Activated CD8-positive, alpha-beta T cell treated with anti-CD3 and anti-CD28 coated beads, Interleukin-2, amount 10 ng/mL, durations not matched to agents 7 days and 5 days (primary cell): ENCODE measurements around the gene HBZ. TPM values are rescaled to one million over a fixed set of nuclear protein-coding genes. Genes with fewer than 3 reads are reported as not detected.
"Not testable (repeated sequence)": the region's sequence is repeated elsewhere in the genome, so short reads cannot be mapped to it uniquely, and the experiment has no call there.

Source experiments
- ATAC-seq: fragments of 150-1000 bp; cut with Tn5 transposase; one replicate; pipeline ENCODE4 v1.10.0; 2021; ENCODE audit warnings: moderate library complexity
- CTCF ChIA-PET: fragments of 350-600 bp; sonication (Branson Sonifier 250); formaldehyde crosslinking; loops from one replicate; lab custom pipeline; 2021; ENCODE audit warnings: antibody characterized with exemption; lab: Charles Lee
- POLR2A ChIA-PET: fragments of 350-600 bp; sonication (Branson Sonifier 250); formaldehyde crosslinking; loops from one replicate; lab custom pipeline; 2021; ENCODE audit warnings: antibody characterized with exemption; lab: Charles Lee
- DNase-seq: peaks from one replicate; pipeline ENCODE4 v3.0.0-alpha.2; 2020
- H3K27ac Mint-ChIP-seq: one replicate; pipeline ENCODE4 v1.8.0; 2021; ENCODE audit warnings: mild to moderate bottlenecking, mixed read lengths
- H3K27me3 Mint-ChIP-seq: one replicate; pipeline ENCODE4 v1.8.0; 2021; ENCODE audit warnings: low read depth, mixed read lengths
- H3K36me3 Mint-ChIP-seq: one replicate; pipeline ENCODE4 v1.8.0; 2021; ENCODE audit warnings: low read depth, mixed read lengths
- H3K4me1 Mint-ChIP-seq: one replicate; pipeline ENCODE4 v1.8.0; 2021; ENCODE audit warnings: low read depth, mixed read lengths
- H3K4me3 Mint-ChIP-seq: one replicate; pipeline ENCODE4 v1.8.0; 2021; ENCODE audit warnings: mild to moderate bottlenecking, mixed read lengths
- H3K9me3 Mint-ChIP-seq: one replicate; pipeline ENCODE4 v1.8.0; 2022; ENCODE audit warnings: mixed read lengths; ENCODE audit not compliant: insufficient read depth
- total RNA-seq, 2 experiments: library from RNA; stranded (reverse); gene quantifications; one replicate each; pipeline ENCODE4 v1.2.3, GENCODE V29; 2021

HBZ gene
- total RNA-seq, 2 experiments from 2014 or later: not detected

- Mint-ChIP-seq H3K27me3 (peaks cover 3% of the 10 kb centered on the region), H3K4me3 (peak overlapping the region; percentile 6), H3K27ac (no peak overlapping the region), H3K36me3 (peaks cover 5% of the 10 kb centered on the region), H3K9me3 (no peaks in the 10 kb centered on the region), H3K4me1 (peaks cover 20% of the 10 kb centered on the region)
- POLR2A ChIA-PET: interaction anchor here (0.6 kb wide), 1 partner anchor 78 kb away, joined by 3 read pairs; no protein-coding TSS in a partner anchor
- DNase-seq (no peak), ATAC-seq (no peak)
- CTCF ChIA-PET: interaction anchor here (1.0 to 1.8 kb wide), 3 partner anchors 22 to 42 kb away, joined by 3 to 5 read pairs (median 3); no protein-coding TSS in a partner anchor
Measured at GRCh38 chr16:140175-140857, 12.1 kb upstream of the HBZ start.

GRCh38 chr16:142405-142967, 10.0 kb upstream of the HBZ start:
- ATAC-seq (no peak), DNase-seq (no peak)
- ChIA-PET POLR2A (interaction anchor here (0.8 kb wide), 1 partner anchor 33 kb away, joined by 3 read pairs; no protein-coding TSS in a partner anchor), CTCF (interaction anchor here (0.9 kb wide), 1 partner anchor 46 kb away, joined by 4 read pairs; no protein-coding TSS in a partner anchor)
- H3K4me3 Mint-ChIP-seq: no peak overlapping the region
- H3K27ac Mint-ChIP-seq: no peak overlapping the region
- H3K27me3 Mint-ChIP-seq: peaks cover 3% of the 10 kb centered on the region
- peaks cover 7% of the 10 kb centered on the region for H3K4me1 Mint-ChIP-seq
- peaks cover 2% of the 10 kb centered on the region for H3K36me3 Mint-ChIP-seq
- H3K9me3 Mint-ChIP-seq: no peaks in the 10 kb centered on the region

- peaks cover 3% of the 10 kb centered on the region for H3K27me3 Mint-ChIP-seq
- CTCF ChIA-PET: interaction anchor here (0.9 kb wide), 1 partner anchor 46 kb away, joined by 4 read pairs; no protein-coding TSS in a partner anchor
- POLR2A ChIA-PET: interaction anchor here (0.8 kb wide), 1 partner anchor 32 kb away, joined by 3 read pairs; no protein-coding TSS in a partner anchor
- no peak for ATAC-seq
- DNase-seq: no peak
- H3K4me3 Mint-ChIP-seq: no peak overlapping the region
- H3K4me1 Mint-ChIP-seq: peaks cover 7% of the 10 kb centered on the region
- no peaks in the 10 kb centered on the region for H3K9me3 Mint-ChIP-seq
- no peaks in the 10 kb centered on the region for H3K36me3 Mint-ChIP-seq
- no peak overlapping the region for H3K27ac Mint-ChIP-seq
Measured at GRCh38 chr16:143047-143446, 9.4 kb upstream of the HBZ start.

- ChIA-PET CTCF (interaction anchor here (0.9 kb wide), 1 partner anchor 47 kb away, joined by 4 read pairs; no protein-coding TSS in a partner anchor), POLR2A (no interaction called here)
- Mint-ChIP-seq H3K27me3 (peaks cover 3% of the 10 kb centered on the region), H3K27ac (no peak overlapping the region), H3K9me3 (no peaks in the 10 kb centered on the region), H3K4me1 (peaks cover 7% of the 10 kb centered on the region), H3K36me3 (no peaks in the 10 kb centered on the region), H3K4me3 (no peak overlapping the region)
- no peak for DNase-seq
- ATAC-seq: no peak
Measured at GRCh38 chr16:143456-143855, 9.0 kb upstream of the HBZ start.

GRCh38 chr16:144797-145252, 7.6 kb upstream of the HBZ start:
- H3K27me3 Mint-ChIP-seq: peaks cover 3% of the 10 kb centered on the region
- ATAC-seq: no peak
- POLR2A ChIA-PET: no interaction called here
- H3K4me1 Mint-ChIP-seq: no peaks in the 10 kb centered on the region
- DNase-seq: no peak
- no peak overlapping the region for H3K4me3 Mint-ChIP-seq
- CTCF ChIA-PET: no interaction called here
- no peaks in the 10 kb centered on the region for H3K9me3 Mint-ChIP-seq
- no peaks in the 10 kb centered on the region for H3K36me3 Mint-ChIP-seq
- no peak overlapping the region for H3K27ac Mint-ChIP-seq

- Mint-ChIP-seq H3K27me3 (peaks cover 5% of the 10 kb centered on the region), H3K4me1 (no peaks in the 10 kb centered on the region), H3K36me3 (no peaks in the 10 kb centered on the region), H3K9me3 (no peaks in the 10 kb centered on the region), H3K4me3 (no peak overlapping the region), H3K27ac (no peak overlapping the region)
- POLR2A ChIA-PET: no interaction called here
- CTCF ChIA-PET: no interaction called here
- no peak for ATAC-seq
- DNase-seq: no peak
Measured at GRCh38 chr16:146646-147045, 5.8 kb upstream of the HBZ start.

GRCh38 chr16:149024-149660, 3.3 kb upstream of the HBZ start:
- Mint-ChIP-seq H3K36me3 (no peaks in the 10 kb centered on the region), H3K9me3 (no peaks in the 10 kb centered on the region), H3K4me1 (peaks cover under 1% of the 10 kb centered on the region), H3K4me3 (no peak overlapping the region), H3K27me3 (peaks cover 4% of the 10 kb centered on the region), H3K27ac (no peak overlapping the region)
- ATAC-seq (no peak), DNase-seq (no peak)
- POLR2A ChIA-PET: no interaction called here
- CTCF ChIA-PET: no interaction called here

GRCh38 chr16:153129-153521, 681 bp downstream of the HBZ start:
- DNase-seq, H3K4me3 Mint-ChIP-seq, ATAC-seq, H3K4me1 Mint-ChIP-seq, CTCF ChIA-PET, H3K36me3 Mint-ChIP-seq, POLR2A ChIA-PET, H3K9me3 Mint-ChIP-seq: not testable (repeated sequence)
- Mint-ChIP-seq H3K27me3 (peaks cover 27% of the 10 kb centered on the region), H3K27ac (peak overlapping the region; percentile 52)

- peaks cover 30% of the 10 kb centered on the region for H3K27me3 Mint-ChIP-seq
- DNase-seq, H3K36me3 Mint-ChIP-seq, H3K27ac Mint-ChIP-seq, POLR2A ChIA-PET, CTCF ChIA-PET, H3K4me3 Mint-ChIP-seq, H3K9me3 Mint-ChIP-seq, H3K4me1 Mint-ChIP-seq: not testable (repeated sequence)
- peak; percentile 80 for ATAC-seq
Measured at GRCh38 chr16:153550-154216, 1.2 kb downstream of the HBZ start.

GRCh38 chr16:154217-155030, 2.0 kb downstream of the HBZ start:
- H3K36me3 Mint-ChIP-seq: no peaks in the 10 kb centered on the region
- peaks cover 34% of the 10 kb centered on the region for H3K27me3 Mint-ChIP-seq
- no peak for DNase-seq
- ATAC-seq: peak; percentile 47
- POLR2A ChIA-PET: no interaction called here
- H3K4me1 Mint-ChIP-seq: peaks cover 9% of the 10 kb centered on the region
- H3K27ac Mint-ChIP-seq: no peak overlapping the region
- CTCF ChIA-PET: no interaction called here
- no peaks in the 10 kb centered on the region for H3K9me3 Mint-ChIP-seq
- H3K4me3 Mint-ChIP-seq: peak overlapping the region; percentile 50

GRCh38 chr16:155031-155398, 2.6 kb downstream of the HBZ start:
- no peak for ATAC-seq
- H3K27me3 Mint-ChIP-seq: peaks cover 37% of the 10 kb centered on the region
- DNase-seq: no peak
- POLR2A ChIA-PET: no interaction called here
- peaks cover 9% of the 10 kb centered on the region for H3K4me1 Mint-ChIP-seq
- no peak overlapping the region for H3K27ac Mint-ChIP-seq
- no peaks in the 10 kb centered on the region for H3K36me3 Mint-ChIP-seq
- H3K4me3 Mint-ChIP-seq: peak overlapping the region; percentile 50
- H3K9me3 Mint-ChIP-seq: no peaks in the 10 kb centered on the region
- CTCF ChIA-PET: no interaction called here
